Measurements from ENCODE around the gene OSBPL8.

OSBPL8 gene

DNA sequence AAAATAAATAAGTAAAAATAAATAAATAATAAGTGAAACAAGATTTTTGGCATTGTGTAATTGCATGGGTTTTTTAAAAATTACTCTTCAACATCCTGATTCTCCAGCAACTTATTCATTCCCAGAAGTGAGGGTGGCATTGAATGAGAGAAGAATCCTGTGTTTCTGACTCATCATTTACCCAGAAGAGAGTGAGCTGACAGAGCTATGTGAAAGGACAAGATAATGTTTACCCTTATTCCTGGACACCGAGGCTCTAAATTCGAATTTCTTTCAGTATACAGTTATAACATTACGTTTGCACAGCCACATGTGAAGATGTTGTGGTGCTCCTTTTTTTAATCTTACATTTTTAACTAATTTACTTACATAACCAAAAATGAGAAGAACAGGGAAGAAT, 247.8 kb downstream of the OSBPL8 start:
- TF ChIP-seq, protein P1, sequence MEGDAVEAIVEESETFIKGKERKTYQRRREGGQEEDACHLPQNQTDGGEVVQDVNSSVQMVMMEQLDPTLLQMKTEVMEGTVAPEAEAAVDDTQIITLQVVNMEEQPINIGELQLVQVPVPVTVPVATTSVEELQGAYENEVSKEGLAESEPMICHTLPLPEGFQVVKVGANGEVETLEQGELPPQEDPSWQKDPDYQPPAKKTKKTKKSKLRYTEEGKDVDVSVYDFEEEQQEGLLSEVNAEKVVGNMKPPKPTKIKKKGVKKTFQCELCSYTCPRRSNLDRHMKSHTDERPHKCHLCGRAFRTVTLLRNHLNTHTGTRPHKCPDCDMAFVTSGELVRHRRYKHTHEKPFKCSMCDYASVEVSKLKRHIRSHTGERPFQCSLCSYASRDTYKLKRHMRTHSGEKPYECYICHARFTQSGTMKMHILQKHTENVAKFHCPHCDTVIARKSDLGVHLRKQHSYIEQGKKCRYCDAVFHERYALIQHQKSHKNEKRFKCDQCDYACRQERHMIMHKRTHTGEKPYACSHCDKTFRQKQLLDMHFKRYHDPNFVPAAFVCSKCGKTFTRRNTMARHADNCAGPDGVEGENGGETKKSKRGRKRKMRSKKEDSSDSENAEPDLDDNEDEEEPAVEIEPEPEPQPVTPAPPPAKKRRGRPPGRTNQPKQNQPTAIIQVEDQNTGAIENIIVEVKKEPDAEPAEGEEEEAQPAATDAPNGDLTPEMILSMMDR (IDR thresholded peaks at IDR 0.05): no peak
- TF ChIP-seq ZFX (IDR thresholded peaks at IDR 0.05; ENCODE audit: borderline replicate concordance): no peak
- no peak overlapping the region for H3K27ac ChIP-seq

DNA sequence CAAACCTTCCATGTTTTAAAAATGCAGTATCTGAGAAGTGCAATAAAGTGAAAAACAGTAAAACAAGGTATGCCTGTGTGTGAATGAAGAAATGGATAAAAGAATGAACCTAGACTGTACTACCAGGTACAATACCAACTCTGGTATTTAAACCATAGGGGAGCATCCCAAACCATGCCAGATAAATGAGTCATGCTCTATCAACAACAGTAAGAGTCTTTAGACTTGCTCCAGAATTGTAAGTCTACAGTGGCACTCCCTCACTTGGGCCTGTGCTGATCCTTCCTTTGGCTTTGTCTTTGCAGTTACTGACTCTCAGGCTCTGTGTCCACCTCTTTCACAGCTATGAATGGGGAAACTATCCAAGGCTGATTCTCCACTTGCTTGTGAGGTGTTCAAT, 249.5 kb downstream of the OSBPL8 start:
- TF ChIP-seq, protein P1 (IDR thresholded peaks at IDR 0.05): no peak
- TF ChIP-seq ZFX (IDR thresholded peaks at IDR 0.05; ENCODE audit: borderline replicate concordance): no peak
- H3K27ac ChIP-seq: no peak overlapping the region

DNA sequence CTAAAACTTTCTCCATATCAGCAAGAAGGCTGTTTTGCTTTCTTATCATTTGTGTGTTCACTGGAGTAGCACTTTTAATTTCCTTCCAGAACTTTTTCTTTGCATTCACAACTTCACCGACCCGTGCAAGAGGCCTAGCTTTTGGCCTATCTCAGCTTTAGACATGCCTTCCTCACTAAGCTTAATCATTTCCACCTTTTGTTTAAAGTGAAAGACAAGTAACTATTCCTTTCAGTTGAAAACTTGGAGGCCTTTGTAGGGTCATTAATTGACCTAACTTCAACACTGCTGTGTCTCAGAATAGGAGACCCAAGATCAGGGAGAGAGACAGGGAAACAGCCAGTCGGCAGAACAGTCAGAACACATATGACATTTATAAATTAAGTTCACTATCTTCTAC, 250.7 kb downstream of the OSBPL8 start:
- H3K27ac ChIP-seq: no peak overlapping the region
- TF ChIP-seq, protein P1 (IDR thresholded peaks at IDR 0.05): no peak
- TF ChIP-seq ZFX (IDR thresholded peaks at IDR 0.05; ENCODE audit: borderline replicate concordance): no peak

DNA sequence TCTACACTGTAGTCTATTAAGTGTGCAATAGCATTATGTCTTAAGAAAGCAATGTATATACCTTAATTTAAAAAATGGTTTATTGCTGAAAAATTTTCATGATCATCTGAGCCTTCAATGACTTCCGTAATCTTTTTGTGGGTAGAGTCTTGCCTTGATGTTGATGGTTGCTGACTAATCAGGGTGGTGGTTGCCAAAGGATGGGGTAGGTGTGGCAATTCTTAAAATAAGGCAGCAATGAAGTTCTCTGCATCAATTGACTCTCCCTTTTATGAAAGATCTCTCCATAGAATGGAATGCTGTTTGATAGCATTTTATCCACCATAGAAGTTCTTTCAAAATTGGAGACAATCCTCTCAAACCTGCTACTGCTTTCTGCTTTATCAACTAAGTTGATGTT, 252.5 kb downstream of the OSBPL8 start:
- no peak for TF ChIP-seq ZFX (IDR thresholded peaks at IDR 0.05; ENCODE audit: borderline replicate concordance)
- TF ChIP-seq, protein P1 (IDR thresholded peaks at IDR 0.05): no peak

DNA sequence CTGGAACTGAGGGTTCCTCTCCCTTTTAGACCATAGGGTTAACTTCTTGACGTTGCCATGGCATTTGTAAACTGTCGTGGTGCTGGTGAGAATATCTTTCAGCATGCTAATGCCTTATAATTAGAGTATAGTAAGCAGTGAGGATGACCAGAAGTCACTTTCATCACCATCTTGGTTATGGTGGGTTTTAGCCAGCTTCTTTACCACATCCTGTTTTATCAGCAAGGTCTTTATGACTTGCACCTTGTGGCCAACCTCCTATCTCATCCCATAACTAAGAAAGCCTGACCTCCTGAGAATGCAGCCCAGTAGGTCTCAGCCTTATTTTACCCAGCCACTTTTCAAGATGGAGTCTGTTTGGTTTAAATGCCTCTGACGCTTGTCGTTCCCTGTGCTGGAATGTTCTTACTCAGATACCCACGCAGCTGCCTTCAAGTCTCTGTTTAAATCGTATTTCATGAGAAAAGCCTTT, 255.5 kb downstream of the OSBPL8 start:
- H3K27ac ChIP-seq: no peak overlapping the region
- TF ChIP-seq, protein P1 (IDR thresholded peaks at IDR 0.05): no peak
- TF ChIP-seq ZFX (IDR thresholded peaks at IDR 0.05; ENCODE audit: borderline replicate concordance): no peak

More for the DNA sequence above, 252.5 kb downstream of the OSBPL8 start:
- no peak overlapping the region for H3K27ac ChIP-seq

DNA sequence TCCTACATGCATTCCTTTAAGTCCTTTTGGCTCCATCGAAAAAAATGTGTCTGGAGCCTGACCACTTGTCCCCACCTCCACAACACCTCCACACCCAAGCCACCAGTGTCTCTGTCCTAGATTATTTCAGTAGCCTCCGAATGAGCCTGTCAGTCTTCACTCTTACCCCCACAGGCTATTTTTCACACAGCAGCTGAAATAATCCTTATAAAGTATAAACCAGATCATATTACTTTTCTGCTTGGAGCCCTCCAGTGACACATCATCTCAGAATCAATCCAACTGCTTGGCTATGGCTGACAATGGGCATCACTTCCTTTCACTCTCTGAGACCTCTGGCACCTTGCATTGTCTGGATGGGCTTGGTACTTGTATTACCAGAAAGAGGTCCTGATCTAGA, 256.2 kb downstream of the OSBPL8 start:
- no peak overlapping the region for H3K27ac ChIP-seq
- TF ChIP-seq, protein P1 (IDR thresholded peaks at IDR 0.05): no peak
- no peak for TF ChIP-seq ZFX (IDR thresholded peaks at IDR 0.05; ENCODE audit: borderline replicate concordance)

All from 22Rv1 (cell line).